Vagina (tissue), 2 donors: ENCODE measurements around the gene RCL1.

ENCODE experiments used
- CTCF ChIP-seq, 3 experiments: fragments of 450-650 bp in 2 of 3; fragments of 200-600 bp in 1 of 3; sonication (generic) in 1 of 3; IDR thresholded peaks; one replicate each; pipeline ENCODE4 v1.5.1; 2017 to 2019; ENCODE audit warnings: antibody characterized with exemption in 3 of 3, mild to moderate bottlenecking in 2 of 3, moderate library complexity in 2 of 3
- POLR2A ChIP-seq, 2 donors: fragments of 450-650 bp; IDR thresholded peaks; one replicate each; pipeline ENCODE4 v1.6.1; 2017; ENCODE audit warnings: antibody characterized with exemption in 2 of 2, mild to moderate bottlenecking in 2 of 2, moderate library complexity in 2 of 2
- POLR2AphosphoS5 ChIP-seq, 2 donors: sonication (generic); formaldehyde crosslinking; IDR thresholded peaks; one replicate each; pipeline ENCODE4 v1.9.0; 2017; ENCODE audit warnings: antibody characterized with exemption in 2 of 2, mild to moderate bottlenecking in 2 of 2, low read depth in 1 of 2; ENCODE audit not compliant: insufficient read depth in 1 of 2

- TF ChIP-seq CTCF (IDR thresholded peaks at IDR 0.05) (no peak), POLR2A (IDR thresholded peaks at IDR 0.05) (no peak), POLR2AphosphoS5 (IDR thresholded peaks at IDR 0.05; ENCODE audit: insufficient read depth in 1 of 2, low read depth in 1 of 2) (no peak)
Measured at GRCh38 chr9:4796530-4796929, 3.8 kb downstream of the RCL1 start.
